Memory B cell (primary cell): Measurements from ENCODE around the gene UAP1L1.

Source experiments
- ATAC-seq: fragments of 150-1000 bp; cut with Tn5 transposase; 2 replicates; pipeline ENCODE4 v1.10.0; 2021; ENCODE audit warnings: low read depth, mild to moderate bottlenecking, moderate library complexity
- DNase-seq, 2 donors: peaks; one replicate each; pipeline ENCODE4 v3.0.0; 2022; ENCODE audit warnings: low spot score in 2 of 2
- H3K27ac Mint-ChIP-seq: one replicate; pipeline ENCODE4 v1.8.0; 2022; ENCODE audit warnings: mild to moderate bottlenecking, moderate library complexity, mixed read lengths
- H3K27me3 Mint-ChIP-seq: one replicate; pipeline ENCODE4 v1.8.0; 2022; ENCODE audit warnings: mixed read lengths
- H3K36me3 Mint-ChIP-seq: one replicate; pipeline ENCODE4 v1.8.0; 2022; ENCODE audit warnings: mild to moderate bottlenecking, mixed read lengths
- H3K4me1 Mint-ChIP-seq: one replicate; pipeline ENCODE4 v1.8.0; 2022; ENCODE audit warnings: mixed read lengths
- H3K4me3 Mint-ChIP-seq: one replicate; pipeline ENCODE4 v1.8.0; 2022; ENCODE audit warnings: mild to moderate bottlenecking, moderate library complexity, mixed read lengths
- H3K9me3 Mint-ChIP-seq: one replicate; pipeline ENCODE4 v1.8.0; 2022; ENCODE audit warnings: mixed read lengths

The UAP1L1 gene

DNA sequence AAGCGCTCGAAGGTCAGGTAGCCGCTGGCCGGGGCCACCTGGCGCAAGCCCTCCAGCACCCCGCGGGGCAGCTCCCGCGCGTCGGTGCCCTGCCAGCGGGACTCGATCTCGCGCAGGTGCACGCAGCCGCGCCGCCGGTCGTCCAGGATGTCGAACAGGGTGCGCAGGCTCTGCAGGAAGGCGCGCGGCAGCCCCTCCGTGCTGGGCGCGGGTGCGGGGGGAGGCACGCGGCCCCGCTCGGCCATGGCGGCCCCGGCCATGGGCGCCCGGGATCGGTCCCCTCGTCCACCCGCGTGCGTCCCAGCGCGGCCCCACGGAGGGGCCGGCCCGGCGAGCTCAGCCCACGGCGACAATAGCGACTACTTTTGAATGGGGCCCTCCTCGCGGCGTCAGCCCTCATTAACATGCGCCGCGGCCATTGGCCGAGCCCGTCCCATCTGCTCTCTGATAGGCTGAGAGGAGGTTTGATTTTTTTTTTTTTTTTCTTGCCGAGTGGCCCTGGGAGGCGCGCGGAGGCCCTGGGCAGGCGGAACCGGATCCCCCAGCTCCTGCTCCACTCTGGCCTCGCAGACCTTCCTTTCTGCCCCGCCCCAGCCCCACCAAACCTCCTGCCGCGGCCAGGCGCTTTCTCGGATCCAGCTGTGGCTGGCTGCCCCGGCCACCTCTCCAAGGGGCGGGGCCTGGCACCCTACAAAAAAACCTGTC is 7.0 kb upstream of the UAP1L1 start, which contains the start of gene SAPCD2:
SAPCD2 (minus strand) TSS at position 357 of the 705 bp plus-strand sequence; CDS start at position 260, 97 bp downstream.
- H3K9me3 Mint-ChIP-seq = no peaks in the 10 kb centered on the region
- peak; percentile 75 to 76 for DNase-seq
- H3K27ac Mint-ChIP-seq = peak within 1 kb of the TSS; percentile 43
- H3K4me3 Mint-ChIP-seq = peak within 1 kb of the TSS; percentile 82
- no peaks in the 10 kb centered on the region for H3K36me3 Mint-ChIP-seq
- H3K27me3 Mint-ChIP-seq = peaks cover 3% of the 10 kb centered on the region
- ATAC-seq = peak; percentile 82
- peaks cover 16% of the 10 kb centered on the region for H3K4me1 Mint-ChIP-seq

DNA sequence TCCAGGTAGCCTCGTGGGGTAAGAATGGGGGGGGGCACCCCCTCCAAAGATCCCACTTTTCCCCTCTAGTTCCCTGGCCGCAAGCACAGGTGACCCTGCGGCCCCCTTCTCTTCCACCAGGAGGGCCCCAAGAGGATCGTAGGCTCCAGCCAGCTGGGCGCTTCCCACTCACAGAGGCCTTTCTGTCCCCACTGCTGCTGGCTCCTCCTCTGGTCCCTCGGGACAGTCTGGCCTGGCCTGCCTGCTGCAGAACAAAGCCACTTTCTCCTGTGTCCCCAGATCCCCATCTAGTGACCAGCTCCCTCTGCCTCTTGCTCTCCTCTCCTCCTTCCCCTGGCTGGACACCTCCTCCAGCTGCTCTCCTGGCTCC is 6.4 kb upstream of the UAP1L1 start:
- Mint-ChIP-seq H3K36me3 (no peaks in the 10 kb centered on the region), H3K4me1 (peaks cover 16% of the 10 kb centered on the region), H3K4me3 (peak overlapping the region; percentile 82), H3K9me3 (no peaks in the 10 kb centered on the region), H3K27me3 (no peaks in the 10 kb centered on the region), H3K27ac (peak overlapping the region; percentile 43)
- DNase-seq = no peak
- no peak for ATAC-seq

DNA sequence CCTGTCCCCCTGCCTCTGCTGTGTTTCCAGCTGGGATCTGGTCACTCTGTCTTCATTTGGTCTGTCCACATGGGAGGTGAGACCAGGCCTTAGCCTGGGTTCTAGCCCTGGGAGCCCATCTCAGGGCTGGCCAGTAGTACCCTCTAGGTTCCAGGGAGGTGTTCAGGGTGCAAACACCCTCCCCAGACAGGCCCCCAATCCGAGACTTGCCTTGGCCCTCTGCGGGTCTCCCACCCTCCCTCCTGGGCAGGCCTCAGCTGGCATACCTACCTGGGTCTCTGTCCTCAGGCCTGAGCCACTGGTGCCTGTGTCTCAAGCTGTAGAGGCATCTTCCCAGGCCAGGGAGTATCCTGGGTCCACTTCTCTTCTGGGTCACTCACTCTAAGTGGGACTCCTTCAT is 6.0 kb upstream of the UAP1L1 start:
- peak overlapping the region; percentile 82 for H3K4me3 Mint-ChIP-seq
- no peaks in the 10 kb centered on the region for H3K36me3 Mint-ChIP-seq
- H3K27me3 Mint-ChIP-seq = no peaks in the 10 kb centered on the region
- ATAC-seq (no peak), DNase-seq (no peak)
- peak overlapping the region; percentile 43 for H3K27ac Mint-ChIP-seq
- peaks cover 16% of the 10 kb centered on the region for H3K4me1 Mint-ChIP-seq
- H3K9me3 Mint-ChIP-seq = no peaks in the 10 kb centered on the region

DNA sequence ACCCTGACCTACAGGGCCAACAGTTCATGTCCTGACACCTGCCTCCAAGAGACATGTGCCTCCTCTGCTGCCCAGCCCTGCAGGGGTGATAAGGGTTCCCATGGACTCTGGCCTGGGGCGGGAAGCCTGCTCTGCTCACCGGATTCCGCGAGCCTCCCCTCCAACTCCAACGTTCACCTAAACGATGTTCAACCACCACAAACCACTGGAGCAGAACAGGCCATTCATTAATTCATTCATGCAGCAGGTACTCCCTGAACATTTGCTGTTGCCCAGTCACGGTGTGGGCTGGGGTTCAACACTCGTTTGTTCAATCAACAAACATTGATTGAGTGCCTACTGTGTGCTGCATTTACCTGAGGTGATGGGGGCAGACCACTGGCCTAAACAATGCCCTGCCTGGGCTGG is 3.3 kb upstream of the UAP1L1 start:
- H3K27ac Mint-ChIP-seq = no peak overlapping the region
- no peaks in the 10 kb centered on the region for H3K9me3 Mint-ChIP-seq
- peaks cover 10% of the 10 kb centered on the region for H3K4me1 Mint-ChIP-seq
- DNase-seq = no peak
- no peak overlapping the region for H3K4me3 Mint-ChIP-seq
- no peaks in the 10 kb centered on the region for H3K36me3 Mint-ChIP-seq
- no peaks in the 10 kb centered on the region for H3K27me3 Mint-ChIP-seq
- ATAC-seq = no peak

DNA sequence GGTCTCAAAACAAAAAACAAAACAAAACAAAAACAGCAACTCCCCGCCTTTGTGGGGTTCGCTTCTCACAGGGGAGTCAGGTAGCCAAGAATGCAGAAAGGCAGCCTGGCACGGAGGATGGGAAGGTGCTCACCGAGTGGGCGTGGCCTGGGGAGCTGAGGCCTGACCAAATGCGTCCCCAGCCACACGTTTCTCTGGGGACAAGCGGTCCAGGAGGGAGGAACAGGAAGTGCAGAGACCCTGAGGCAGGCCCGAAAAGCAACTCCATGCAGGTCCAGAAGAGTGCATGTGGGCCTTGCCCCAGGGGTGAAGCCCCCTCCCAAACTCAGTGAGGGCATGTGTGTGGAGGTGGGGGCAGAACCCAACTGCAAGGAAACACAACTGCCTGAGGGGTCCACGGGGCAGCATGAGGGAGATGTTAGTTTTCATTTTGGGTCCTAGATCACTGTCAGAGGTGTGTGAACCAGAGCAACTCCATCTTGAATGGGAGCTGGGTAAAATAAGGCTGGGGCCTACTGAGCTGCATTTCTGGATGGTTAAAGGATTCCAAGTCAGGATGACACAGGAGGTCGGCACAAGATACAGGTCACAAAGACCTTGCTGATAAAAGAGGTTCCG is 2.6 kb upstream of the UAP1L1 start:
- H3K9me3 Mint-ChIP-seq = no peaks in the 10 kb centered on the region
- H3K36me3 Mint-ChIP-seq = peaks cover under 1% of the 10 kb centered on the region
- H3K27ac Mint-ChIP-seq = no peak overlapping the region
- H3K27me3 Mint-ChIP-seq = no peaks in the 10 kb centered on the region
- H3K4me1 Mint-ChIP-seq = peaks cover 10% of the 10 kb centered on the region
- peak overlapping the region; percentile 31 for H3K4me3 Mint-ChIP-seq
- DNase-seq = no peak
- ATAC-seq = no peak

DNA sequence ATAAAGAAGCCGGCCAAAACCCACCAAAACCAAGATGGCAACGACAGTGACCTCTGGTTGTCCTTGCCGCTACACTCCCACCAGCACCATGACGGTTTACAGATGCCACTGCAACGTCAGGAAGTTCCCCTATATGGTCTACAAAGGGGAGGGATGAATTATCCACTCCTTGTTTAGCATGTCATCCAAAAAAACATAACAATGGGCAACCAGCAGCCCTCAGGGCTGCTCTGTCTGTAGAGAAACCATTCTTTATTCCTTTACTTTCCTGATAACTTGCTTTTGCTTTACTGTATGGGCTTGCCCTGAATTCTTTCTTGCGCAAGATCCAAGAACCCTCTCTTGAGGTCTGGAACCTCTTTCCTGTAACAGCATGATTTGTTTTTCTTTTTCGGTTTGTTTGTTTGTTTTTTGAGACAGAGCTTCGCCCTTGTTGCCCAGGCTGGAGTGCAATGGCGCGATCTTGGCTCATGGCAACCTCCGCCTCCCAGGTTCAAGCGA is 2.0 kb upstream of the UAP1L1 start:
- Mint-ChIP-seq H3K4me3 (no peak overlapping the region), H3K9me3 (no peaks in the 10 kb centered on the region), H3K27ac (no peak overlapping the region)

DNA sequence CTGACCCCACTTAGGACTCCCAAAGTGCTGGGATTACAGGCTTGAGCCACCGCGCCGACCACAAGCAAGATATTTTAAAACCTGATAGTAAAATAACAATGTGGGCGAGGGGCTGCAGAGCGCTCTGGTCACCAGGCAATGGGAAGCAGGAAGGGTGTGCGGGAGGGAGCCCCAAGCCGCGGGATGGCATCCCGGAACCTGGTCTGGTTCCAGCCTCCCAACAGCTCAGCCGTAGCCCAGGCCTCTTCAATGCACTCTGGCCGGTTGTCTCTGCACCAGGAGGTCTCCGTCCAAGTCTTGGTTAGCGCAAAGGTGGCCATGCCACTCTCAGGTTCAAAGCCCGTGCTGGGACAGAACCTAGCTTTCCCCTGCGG is 694 bp upstream of the UAP1L1 start:
- peaks cover 3% of the 10 kb centered on the region for H3K36me3 Mint-ChIP-seq
- H3K27ac Mint-ChIP-seq = no peak overlapping the region
- no peak for DNase-seq
- H3K4me1 Mint-ChIP-seq = peaks cover 8% of the 10 kb centered on the region
- peak overlapping the region; percentile 81 for H3K4me3 Mint-ChIP-seq
- H3K9me3 Mint-ChIP-seq = no peaks in the 10 kb centered on the region
- no peaks in the 10 kb centered on the region for H3K27me3 Mint-ChIP-seq
- ATAC-seq = no peak

More for the DNA sequence above, 2.0 kb upstream of the UAP1L1 start:
- peaks cover 3% of the 10 kb centered on the region for H3K36me3 Mint-ChIP-seq
- H3K4me1 Mint-ChIP-seq = peaks cover 12% of the 10 kb centered on the region
- ATAC-seq (no peak), DNase-seq (no peak)
- no peaks in the 10 kb centered on the region for H3K27me3 Mint-ChIP-seq

DNA sequence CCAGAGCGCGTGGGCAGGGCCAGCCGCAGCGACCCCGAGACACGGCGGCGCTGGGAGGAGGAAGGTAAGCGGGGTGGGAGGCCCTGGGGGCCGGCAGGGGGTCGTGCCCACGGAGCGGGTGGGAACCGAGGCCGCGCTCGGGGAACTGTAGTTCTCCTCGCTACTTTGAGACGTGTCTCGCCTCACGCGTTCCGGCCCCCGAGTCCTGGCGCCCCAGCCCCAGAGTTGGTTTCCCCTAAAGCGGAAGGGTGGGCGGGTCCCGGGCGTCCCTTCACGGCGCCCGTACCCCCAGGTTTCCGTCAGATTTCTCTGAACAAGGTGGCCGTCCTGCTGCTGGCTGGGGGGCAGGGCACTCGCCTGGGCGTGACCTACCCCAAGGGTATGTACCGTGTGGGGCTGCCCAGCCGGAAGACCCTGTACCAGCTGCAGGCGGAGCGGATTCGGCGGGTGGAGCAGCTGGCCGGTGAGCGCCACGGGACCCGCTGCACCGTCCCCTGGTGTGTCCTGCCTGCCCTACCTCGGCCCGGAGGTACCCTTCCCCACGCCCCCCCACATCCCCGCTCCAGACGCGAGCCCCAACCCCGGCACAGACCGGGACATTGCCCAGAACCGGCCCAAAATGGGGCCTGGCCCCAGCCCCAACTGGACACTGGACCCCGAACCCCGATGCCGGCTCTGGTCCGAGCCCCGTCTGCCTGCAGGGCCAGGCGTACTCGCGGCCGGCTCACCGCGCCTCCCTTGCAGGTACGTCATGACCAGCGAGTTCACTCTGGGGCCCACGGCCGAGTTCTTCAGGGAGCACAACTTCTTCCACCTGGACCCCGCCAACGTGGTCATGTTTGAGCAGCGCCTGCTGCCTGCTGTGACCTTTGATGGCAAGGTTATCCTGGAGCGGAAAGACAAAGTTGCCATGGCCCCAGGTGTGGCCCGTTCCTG is 709 bp downstream of the UAP1L1 start:
- Mint-ChIP-seq H3K36me3 (peaks cover 3% of the 10 kb centered on the region), H3K27me3 (no peaks in the 10 kb centered on the region), H3K4me1 (peaks cover 8% of the 10 kb centered on the region), H3K27ac (no peak overlapping the region), H3K4me3 (peak overlapping the region; percentile 80), H3K9me3 (no peaks in the 10 kb centered on the region)
- DNase-seq (no peak), ATAC-seq (peak; percentile 44)

DNA sequence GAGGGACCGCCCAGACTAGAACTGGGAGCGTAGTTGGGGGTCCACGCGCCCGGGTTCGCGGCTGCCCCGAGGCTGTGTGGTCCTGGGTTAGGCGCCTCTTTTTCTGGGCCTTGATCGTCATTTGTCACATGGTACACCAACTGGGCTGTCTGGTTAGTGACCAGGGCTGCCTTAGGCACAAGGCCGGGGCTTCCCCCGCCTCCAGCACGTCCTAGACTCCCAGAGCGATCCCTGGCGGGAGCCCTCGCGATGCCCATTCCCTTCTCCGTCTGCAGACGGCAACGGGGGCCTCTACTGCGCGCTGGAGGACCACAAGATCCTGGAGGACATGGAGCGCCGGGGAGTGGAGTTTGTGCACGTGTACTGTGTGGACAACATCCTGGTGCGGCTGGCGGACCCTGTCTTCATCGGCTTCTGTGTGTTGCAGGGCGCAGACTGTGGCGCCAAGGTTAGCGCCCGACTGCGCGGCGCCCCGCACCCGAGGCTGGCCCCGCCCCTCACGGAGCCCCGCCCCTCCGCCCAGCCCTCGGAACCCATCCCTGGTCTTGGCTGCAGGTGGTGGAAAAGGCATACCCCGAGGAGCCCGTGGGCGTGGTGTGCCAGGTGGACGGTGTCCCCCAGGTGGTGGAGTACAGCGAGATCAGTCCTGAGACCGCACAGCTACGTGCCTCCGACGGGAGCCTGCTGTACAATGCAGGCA is 1.5 kb downstream of the UAP1L1 start:
- Mint-ChIP-seq H3K4me3 (peak overlapping the region; percentile 80), H3K4me1 (peaks cover 11% of the 10 kb centered on the region), H3K36me3 (peaks cover 3% of the 10 kb centered on the region), H3K27me3 (no peaks in the 10 kb centered on the region), H3K9me3 (no peaks in the 10 kb centered on the region), H3K27ac (no peak overlapping the region)
- ATAC-seq = no peak
- no peak for DNase-seq

DNA sequence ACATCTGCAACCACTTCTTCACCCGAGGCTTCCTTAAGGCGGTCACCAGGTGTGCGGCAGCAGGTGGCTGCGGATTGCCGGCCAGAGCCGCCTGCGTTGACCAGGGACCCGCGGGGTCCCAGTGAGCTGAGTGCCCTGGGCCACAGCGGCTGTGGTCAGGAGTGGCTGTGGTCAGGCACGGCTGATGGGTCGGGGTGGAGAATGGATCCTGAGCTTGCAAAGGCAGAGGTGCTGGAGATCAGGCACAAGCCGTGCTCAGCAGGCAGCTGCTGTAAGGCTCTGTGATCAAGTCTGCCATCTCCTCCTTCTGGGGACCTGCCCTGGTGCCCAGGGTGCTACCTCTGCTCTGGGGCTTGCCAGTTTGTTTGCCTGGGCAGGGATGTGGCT is 2.1 kb downstream of the UAP1L1 start:
- H3K27ac Mint-ChIP-seq = no peak overlapping the region
- no peaks in the 10 kb centered on the region for H3K9me3 Mint-ChIP-seq
- DNase-seq = no peak
- peaks cover 3% of the 10 kb centered on the region for H3K36me3 Mint-ChIP-seq
- no peak for ATAC-seq
- H3K27me3 Mint-ChIP-seq = no peaks in the 10 kb centered on the region
- H3K4me3 Mint-ChIP-seq = no peak overlapping the region
- peaks cover 11% of the 10 kb centered on the region for H3K4me1 Mint-ChIP-seq

DNA sequence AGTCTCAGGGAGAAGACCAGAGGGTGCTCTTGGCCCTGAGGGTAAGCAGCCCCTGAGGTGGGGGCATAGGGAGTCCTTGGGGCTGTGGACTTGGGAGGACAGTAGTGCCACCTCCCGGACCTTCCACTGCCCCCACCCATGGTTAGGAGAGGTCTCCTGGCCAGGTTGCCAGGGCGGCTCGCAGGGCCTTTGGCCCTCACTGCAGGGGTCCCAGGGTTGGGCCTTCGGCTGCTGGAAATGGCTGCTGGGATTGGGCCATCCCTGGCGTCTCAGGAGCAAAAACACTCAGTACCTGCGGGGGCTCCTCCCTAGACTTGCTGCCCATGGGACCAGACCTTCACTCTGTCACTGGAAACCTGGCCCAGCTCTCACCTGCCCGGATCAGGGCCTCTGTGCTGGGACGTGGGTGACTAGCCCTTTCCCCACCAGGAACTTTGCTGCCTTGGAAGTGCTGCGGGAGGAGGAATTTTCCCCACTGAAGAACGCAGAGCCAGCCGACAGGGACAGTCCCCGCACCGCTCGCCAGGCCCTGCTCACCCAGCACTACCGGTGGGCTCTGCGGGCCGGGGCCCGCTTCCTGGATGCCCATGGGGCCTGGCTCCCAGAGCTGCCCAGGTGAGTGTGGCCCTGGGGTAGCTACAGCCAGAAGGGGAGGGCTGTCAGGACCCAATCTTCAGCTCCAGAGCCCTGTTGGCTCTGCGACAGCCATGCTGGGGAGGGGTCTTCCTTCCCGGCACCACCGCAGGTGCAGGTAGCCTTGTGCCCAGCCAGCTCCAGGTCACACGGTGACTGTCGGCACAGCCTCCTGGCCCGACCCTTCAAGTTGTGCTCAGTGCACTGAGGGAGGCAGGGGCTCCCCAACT is 3.2 kb downstream of the UAP1L1 start:
- no peaks in the 10 kb centered on the region for H3K27me3 Mint-ChIP-seq
- DNase-seq (no peak), ATAC-seq (no peak)
- no peak overlapping the region for H3K27ac Mint-ChIP-seq
- peak overlapping the region; percentile 58 for H3K4me3 Mint-ChIP-seq
- H3K9me3 Mint-ChIP-seq = no peaks in the 10 kb centered on the region
- H3K4me1 Mint-ChIP-seq = peaks cover 6% of the 10 kb centered on the region
- H3K36me3 Mint-ChIP-seq = peaks cover 3% of the 10 kb centered on the region

DNA sequence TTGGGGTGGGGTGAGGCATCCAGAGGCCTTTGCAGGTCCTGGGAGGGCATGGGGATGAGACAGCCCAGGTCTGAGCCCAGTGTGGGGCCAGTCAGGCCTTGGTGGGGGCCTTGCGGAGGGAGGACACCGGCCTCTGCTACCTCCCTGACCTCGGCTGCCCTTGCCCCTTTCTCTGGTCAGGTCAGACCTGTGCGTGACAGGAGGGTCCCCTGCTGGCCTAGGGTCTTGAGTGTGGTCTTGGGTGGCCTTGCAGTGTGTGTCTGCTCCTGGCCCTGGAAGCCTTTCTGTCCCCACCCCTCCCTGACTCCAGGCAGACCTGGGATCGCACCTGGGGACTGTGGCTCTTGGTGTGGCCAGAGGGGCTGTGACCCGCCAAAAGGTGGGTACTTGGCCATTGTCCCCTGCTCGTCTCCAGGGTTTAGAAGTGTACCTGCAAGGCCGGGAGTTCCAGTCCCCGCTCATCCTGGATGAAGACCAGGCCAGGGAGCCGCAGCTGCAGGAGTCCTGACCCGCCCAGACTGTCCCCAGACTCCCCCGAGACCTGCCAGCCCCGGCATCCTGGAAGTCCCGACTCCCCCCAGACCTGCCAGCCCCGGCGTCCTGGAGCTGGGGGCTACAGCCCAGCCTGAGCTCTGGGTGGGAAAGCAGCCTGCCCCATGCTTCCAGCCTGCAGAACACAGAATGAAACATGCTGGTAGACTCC is 5.1 kb downstream of the UAP1L1 start:
- no peaks in the 10 kb centered on the region for H3K9me3 Mint-ChIP-seq
- DNase-seq (no peak), ATAC-seq (no peak)
- H3K4me3 Mint-ChIP-seq = no peak overlapping the region
- peaks cover 10% of the 10 kb centered on the region for H3K4me1 Mint-ChIP-seq
- no peak overlapping the region for H3K27ac Mint-ChIP-seq
- H3K27me3 Mint-ChIP-seq = no peaks in the 10 kb centered on the region
- H3K36me3 Mint-ChIP-seq = peaks cover 3% of the 10 kb centered on the region
